ENCODE measurements around the gene GEN1.
A peak's percentile ranks its signal among the peaks of the same experiment; 100 is the strongest.

Gene GEN1

DNA sequence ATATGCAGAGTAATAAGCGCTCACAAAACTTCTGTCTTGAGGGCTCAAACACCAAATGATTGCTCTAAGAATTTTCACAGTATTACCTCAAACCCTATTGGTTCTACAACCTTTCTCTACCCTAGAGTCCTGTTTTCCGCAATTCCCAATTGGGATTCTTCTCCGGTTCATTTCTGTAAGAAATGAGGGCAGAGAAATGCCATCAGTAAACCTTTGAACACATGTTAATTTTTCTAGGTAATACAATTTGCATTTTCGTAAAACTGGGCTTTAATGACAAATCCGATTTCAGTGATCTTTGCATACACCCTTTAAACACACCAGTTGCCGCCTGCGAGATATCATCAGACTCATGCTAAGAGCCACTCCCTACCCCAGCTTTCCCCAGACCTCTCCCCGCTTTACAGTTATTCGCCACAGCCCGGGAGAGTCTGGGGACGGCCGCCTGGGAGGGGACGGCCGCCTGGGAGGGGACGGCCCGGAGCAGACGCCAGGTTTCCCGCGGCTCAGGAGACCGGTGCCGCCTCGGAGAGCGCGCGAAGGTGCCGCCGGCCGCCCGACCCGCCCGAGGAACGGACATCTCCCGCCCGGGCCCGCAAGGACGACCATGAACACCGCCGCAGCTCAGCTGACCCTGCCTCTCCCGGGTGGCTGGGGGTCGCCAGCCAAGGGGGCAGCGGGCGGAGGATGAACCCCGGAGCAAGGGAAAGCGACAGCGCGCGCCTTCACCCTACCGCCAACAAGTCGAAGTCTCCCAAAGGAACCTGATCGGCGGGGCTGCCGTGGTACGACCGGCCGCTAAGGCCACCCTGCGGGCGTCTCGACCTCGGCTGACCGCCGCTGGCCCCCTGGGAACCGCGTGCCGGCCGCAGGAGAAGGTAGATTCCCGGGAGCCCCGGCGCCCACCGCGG, 791 bp upstream of the GEN1 start:
- peak; percentile 15 for DNase-seq (ENCODE audit: low spot score)

DNA sequence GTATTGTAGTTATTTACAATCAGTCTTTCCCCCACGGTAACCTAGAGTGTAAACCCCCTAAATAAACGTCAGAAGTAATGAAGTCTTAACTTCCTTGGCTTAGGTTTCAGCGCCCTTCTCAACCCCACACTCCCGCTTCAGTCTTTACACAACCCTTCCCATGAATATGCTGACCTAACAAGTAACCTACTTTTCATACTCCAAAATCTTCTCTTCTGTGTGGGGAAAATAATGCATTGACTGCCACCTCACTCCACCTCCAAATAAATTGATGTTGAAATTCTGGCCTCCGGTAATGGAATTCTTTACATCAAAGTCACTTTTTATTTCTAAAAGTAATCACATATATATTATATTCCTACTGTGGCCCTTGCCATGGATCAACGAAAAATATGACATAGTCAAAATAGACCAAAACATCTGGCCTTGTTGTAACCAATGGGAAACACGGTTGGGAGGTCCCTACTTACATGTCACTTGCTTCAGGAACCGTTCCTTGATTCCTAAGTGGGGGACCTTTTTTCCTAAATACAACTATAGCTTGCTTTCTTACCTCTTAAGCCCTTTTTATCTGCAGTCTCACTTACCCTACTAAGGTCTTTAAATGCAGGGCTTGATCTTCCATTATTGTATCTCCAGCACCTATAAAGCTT, 961 bp downstream of the GEN1 start:
- no peak for DNase-seq (ENCODE audit: low spot score)

DNA sequence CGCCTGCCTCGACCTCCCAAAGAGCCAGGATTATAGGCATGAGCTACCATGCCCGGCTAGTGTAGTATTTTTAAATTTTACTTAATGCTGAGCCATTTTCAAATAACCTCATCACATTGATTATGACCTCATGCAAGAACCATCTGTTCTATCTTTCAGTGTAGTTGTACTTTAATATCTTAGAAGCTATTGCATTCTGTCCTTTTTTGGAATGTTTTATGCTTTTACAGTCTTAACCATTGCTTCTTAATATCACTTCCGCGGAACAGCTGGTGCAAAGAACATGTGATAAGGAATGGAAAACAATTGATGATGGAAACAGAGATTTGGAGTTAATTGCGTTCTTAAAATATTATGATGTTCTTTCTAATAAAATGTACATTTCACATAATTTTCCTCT, 2.7 kb downstream of the GEN1 start:
- DNase-seq (ENCODE audit: low spot score) = no peak

DNA sequence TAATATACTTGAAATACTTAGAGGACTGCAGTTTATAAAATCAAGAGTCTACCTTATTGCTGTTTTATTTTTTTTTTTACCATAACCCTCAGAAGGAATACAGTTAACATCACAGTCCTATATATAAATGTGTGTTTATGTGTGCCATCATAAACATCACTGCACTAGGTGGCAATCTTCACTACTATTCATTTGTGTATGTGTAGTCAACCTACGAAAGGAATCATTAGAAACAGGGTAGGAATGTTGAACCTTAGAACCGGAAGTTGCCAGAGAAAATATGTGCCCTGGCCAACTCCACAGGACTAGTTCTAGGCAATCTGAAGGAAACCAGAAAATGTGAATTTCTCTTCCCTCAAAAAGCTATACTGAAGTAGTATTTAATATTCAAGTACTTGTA, 3.4 kb downstream of the GEN1 start:
- no peak for DNase-seq (ENCODE audit: low spot score)

DNA sequence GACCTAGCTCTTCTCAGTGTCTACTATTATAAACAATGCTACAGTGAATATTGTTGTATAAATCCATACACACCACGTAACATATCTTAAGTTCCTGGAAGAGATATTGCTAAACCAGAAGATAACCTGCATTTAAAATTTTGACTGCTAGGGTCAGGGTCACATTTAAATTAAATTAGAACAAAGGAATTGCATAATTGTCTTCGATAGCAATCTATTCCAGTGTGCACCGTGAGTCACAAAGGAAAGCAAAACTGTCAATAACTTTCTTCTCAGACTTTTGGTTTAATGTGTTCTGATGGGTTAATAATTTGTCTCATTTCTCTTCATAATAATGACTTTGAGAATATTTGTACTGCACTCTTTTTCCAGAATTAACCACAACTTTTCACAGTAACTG, 4.2 kb downstream of the GEN1 start:
- no peak for DNase-seq (ENCODE audit: low spot score)

DNA sequence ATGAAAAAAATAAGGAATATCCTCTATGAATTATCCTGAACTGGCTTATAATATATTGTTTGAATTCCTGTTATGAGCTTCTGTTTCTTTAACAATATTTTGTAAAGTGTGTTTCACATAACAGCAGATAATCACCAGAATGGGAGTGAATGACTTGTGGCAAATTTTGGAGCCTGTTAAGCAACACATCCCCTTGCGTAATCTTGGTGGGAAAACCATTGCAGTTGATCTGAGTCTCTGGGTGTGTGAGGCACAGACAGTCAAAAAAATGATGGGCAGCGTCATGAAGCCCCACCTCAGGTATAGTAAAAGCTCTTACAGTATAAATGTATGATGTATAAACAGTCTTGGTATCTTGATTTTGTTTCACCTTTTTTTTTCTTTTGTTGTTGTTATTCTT, 5.9 kb downstream of the GEN1 start:
- no peak for DNase-seq (ENCODE audit: low spot score)

DNA sequence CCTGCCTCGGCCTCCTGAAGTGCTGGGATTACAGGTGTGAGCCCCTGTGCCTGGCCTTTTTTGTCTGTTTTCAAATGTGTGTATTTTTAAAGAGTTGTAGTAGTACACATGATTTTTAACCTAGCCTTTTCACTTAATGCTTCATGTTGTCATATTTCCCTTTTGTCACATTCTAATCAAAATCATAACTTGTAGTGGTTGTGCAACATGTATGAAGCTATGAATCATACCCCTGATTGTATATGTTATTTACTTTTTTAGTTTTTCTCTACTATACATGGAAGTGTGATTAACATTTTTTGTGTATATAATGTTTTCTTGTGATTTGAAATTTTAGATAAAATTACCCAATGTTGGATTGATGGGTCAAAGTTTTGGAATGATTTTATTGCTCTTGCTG, 8.5 kb downstream of the GEN1 start:
- DNase-seq (ENCODE audit: low spot score) = no peak

DNA sequence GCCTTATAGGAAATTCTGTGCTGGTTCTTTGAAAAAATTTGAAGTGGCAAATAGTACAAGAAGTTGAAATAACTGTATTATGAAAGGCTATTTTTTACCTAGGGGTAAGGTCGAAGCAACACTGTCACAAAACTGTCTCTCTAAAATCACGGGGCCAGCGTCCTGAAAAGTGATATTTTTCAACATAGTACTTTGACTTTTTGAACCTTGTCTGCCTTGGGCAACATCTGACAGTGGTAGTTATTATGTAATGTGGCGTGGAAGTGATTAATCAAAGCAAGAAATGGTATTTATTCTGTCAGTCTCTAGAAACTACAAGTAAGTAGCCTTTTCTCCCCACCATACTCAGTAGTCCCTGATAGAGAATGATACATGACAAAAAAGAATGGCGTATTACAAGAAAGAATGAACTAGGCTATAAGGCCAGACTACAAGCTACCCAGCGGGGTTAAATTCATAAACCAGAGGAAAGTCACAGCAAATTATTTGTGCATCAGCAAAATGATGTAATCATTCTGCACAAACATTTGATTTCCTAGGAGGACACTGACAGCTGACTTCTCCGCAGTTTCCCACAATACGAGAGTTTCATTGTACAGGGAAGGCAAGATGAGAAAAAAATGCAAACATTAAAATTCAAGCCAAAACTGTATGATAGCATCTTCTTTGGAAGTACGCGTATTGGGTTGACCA, 9.8 kb downstream of the GEN1 start:
- no peak for DNase-seq (ENCODE audit: low spot score)

DNA sequence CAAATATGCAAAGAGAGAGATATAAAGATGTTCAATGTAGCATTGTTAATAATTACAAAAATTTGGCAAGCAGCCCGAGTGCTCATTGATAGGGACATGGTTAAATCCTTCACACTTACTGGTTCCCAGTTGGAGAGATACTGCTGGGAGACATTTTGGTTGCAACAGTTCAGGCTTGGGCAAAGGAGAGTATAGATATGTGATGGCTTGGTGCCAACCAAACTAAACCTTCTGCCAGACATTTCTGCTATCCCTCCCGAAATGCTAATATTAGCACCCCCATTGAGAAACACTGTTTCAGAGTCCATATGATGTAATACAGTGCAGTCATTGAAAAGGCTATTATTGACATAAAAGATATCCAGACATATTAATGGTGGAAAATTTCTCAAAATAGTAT, 11.5 kb downstream of the GEN1 start:
- no peak for DNase-seq (ENCODE audit: low spot score)

DNA sequence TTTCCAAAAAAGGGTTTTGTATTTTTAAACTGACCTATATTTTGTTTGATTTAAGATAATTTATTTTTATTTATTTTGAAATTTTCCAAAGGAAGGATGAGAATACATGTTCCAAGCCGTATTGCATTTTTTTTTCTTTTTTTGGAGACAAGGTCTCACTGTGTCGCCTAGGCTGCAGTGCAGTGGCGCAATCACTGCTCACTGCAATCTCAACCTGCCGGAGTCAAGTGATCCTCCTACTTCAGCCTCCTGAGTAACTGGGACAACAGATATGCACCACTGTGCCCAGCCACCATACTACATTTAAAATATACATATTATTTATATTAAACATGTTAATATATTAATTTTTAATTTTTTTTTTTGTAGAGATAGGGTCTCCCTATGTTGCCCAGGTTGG, 15.0 kb downstream of the GEN1 start:
- no peak for DNase-seq (ENCODE audit: low spot score)

DNA sequence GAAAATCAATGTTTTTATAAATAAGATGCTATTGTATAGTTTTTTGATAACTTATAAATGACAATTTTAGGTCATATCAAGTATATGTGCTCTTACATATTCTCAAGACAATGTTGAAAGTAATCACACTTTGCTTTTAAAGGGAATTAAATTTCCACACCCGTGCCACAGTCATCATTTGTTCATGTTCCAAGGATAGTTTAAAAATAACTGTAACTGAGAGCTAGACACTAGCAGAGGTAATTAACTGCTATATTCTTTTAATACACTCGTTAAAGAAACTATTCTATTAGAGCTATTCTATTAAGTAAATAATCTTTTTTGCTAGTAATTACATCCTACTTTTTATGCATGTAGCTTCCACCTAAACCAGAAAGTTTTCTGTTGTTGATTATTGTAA, 18.0 kb downstream of the GEN1 start:
- DNase-seq (ENCODE audit: low spot score) = no peak

DNA sequence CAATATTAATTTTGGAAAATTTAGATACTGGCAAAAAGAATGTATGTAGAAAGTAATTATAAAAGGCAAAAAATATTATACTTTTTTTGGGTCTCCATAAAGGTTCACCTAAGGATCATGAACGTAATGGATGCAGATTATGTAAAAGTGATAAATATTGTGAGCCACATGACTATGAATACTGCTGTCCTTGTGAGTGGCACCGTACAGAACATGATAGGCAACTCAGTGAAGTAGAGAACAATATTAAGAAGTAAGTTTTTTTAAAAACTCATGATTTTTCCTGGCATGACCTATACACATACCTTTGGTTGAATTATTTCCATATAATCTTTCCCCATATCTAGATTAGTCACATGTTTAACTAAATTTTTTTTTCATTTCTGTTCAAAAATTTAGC, 18.6 kb downstream of the GEN1 start:
- no peak for DNase-seq (ENCODE audit: low spot score)

DNA sequence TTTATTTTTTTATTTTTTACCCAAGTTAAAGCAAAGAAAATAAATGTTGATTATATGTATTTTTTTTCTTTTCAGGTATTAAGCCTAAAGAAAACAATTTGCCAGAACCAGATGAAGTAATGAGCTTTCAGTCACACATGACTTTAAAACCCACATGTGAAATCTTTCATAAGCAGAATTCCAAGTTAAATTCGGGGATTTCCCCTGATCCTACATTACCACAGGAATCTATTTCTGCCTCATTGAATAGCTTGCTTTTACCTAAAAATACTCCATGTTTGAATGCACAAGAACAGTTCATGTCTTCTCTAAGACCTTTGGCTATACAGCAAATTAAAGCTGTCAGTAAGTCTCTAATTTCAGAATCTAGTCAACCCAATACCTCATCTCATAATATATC, 26.6 kb downstream of the GEN1 start:
- no peak for DNase-seq (ENCODE audit: low spot score)

DNA sequence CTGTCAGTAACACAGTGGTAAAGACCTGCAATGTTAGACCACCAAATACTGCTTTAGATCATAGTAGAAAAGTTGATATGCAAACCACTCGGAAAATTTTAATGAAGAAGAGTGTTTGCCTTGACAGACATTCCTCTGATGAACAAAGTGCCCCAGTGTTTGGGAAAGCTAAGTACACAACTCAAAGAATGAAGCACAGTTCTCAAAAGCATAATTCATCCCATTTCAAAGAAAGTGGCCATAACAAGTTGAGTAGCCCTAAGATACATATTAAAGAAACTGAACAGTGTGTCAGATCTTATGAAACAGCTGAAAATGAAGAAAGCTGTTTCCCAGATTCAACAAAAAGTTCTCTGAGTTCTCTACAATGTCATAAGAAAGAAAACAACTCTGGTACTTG, 27.5 kb downstream of the GEN1 start:
- no peak for DNase-seq (ENCODE audit: low spot score)

DNA sequence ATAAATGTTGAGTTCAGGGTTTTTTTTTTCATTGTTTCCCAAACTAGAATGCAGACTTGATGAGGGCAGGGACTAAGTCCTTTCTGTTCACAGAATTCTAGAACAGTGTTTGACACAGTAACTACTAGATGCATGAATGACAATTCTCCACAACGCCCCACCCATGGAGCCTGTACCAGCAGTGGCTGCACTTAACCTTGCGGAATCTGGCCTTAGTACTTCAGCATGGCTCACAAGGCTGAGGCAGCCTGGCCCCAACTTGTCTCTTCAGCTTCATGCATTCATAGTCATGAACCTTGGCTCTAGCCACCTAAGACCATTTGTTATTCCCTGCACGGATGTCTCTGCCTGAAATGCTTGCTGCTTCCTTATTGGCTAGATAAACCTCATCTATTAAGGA, 32.8 kb downstream of the GEN1 start:
- no peak for DNase-seq (ENCODE audit: low spot score)

DNA sequence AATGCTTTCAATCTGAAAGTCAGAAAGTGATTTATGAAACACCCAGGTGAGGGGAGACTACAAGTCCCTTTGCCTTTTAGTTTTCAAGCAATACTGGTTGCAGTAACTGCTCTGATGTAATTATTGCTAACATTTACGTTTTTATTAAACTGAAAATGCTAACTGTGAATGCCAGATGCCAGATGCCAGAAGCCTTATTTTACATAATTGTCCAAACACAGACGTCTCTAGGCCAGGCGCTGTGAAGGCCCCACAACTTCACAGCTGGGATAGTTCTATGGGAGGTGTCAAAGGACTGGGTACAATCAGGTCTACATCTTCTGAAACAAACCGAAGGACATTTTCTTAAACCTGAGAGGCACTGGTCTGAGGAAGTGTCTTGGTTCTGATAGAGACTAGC, 34.8 kb downstream of the GEN1 start:
- no peak for DNase-seq (ENCODE audit: low spot score)

DNA sequence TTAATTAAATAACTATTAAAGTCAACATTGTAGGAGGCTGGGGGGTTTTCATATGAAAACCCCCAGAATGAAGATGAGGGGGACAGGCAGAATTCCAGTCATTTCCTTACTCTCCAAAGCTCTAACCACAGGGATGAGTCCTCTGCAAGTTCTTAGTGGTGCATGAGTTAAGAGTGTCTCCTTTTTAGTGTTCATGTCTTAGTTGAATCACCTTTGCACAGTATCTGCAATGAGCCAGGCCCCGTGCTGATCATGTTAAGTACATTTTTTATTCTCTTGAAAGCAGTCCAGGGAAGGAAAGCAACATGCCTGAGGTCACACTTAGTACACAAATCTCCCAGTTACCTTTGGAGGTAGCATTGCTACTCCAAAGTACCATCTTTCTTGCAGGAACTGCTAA, 36.6 kb downstream of the GEN1 start:
- no peak for DNase-seq (ENCODE audit: low spot score)

DNA sequence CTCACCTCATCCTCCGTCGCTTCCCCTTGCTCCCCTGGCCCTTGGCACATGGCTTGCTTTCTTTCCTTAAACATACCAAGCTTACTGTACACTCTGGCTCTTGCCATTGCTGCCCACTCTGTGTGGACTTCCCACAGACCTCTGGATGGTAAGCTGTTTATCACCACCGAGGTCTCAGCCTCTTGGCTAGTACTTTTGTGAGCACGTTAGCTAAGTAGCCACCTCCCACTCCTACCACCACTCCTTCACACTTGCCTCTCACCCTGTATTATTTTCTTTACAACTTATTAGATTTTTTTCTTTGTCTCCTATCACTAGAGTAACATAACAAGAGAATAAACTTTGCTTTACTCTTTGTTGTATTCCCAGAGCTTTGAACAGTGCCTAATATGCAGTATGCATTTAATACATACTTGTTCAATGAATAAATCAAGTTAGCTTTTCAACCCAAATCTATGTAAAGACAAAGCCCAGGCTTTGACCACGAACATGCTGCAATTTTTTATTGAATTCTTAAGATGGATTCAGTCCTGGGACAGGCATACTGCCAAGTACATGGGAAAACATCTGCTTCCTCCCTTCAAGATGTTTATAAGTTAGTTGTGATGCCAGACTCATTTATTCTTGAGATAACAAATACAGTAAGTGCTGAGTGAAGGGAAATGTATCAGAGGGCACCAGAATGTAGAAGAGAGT, 37.3 kb downstream of the GEN1 start:
- DNase-seq (ENCODE audit: low spot score) = no peak

DNA sequence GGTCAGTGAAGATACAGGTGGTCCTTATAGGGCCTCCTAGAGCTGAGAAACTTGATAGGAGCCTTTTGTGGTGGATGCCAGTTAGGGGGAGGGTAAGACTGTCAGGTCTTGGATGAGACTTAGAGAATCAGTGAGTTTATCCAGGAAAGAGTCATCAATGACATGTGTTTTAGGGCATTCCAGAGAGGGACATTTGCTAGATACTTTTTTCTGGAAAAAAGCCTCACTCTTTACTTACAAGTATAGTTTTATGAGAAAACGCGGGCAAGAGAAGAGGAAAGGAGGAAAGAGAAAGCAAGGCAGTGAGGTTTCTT, 37.8 kb downstream of the GEN1 start:
- DNase-seq (ENCODE audit: low spot score) = no peak

DNA sequence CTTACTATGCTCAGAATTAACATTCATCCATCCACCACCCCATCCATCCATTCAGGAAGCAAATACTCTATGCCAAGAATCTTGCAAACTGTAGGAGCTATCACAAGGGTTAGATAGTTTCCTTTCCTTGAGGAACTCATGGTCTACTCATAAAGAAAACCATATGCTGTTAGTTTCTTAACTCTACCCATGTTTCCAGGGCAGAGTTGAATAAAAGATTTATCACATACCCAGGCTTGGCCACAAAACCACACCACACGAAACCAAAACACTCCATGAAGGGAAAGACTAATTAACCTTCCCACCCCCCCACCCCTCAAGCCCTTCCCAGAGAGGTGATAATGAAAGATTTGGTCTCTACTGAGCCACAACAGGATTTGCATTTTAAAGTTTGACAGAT, 38.6 kb downstream of the GEN1 start:
- no peak for DNase-seq (ENCODE audit: low spot score)

DNA sequence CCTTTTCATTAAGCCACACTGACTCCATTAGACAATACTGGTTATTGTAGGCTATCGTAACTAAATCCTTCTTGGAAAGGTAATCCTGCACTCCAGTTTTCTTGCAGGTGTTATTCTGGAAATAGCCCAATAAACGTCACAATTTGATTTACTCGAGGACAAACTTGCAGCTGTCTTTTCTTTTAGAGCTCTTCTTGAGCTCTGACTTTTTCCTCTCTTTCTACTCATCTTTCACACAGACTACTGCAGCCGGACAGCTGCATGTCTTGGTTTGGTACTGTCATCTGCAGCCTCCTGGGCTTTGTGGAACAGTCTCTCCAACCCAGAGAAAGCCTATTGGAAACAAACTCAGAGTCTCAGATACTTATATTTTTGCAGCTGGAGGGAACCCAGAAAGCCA, 39.4 kb downstream of the GEN1 start:
- DNase-seq (ENCODE audit: low spot score) = no peak

DNA sequence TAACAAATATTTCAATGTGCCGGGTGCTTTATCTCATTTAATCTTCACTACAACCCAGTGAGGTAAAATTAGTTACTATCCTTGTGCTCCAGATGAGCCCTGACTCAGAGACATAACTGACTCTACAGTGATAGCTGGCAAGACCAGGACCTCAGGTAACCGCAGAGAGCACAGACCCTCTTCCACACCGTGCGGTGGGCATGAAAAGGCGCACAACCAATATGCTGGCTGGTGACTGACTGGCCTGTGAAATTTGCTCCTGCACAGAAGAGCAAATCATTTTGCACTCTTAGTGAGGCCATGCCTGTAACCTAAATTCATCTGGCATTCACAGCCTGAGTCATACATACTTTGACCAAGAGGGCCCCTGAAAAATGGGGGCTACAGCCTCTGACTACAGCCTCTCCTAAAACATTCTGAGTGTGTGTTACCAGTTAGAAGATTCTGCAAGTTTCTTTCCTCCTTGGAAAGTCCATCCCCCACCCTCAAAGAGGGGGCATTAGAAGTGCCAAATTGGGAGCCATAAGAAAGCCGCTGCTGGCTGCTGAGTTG, 39.9 kb downstream of the GEN1 start:
- DNase-seq (ENCODE audit: low spot score) = no peak
